ENCODE results near the gene INAFM1.
A peak's percentile ranks its signal among the peaks of the same experiment; 100 is the strongest.
"Not testable (repeated sequence)": the region's sequence is repeated elsewhere in the genome, so short reads cannot be mapped to it uniquely, and the experiment has no call there.

The INAFM1 gene

GRCh38 chr19:47240996-47241918, 33.4 kb upstream of the INAFM1 start:
- DNase-seq, result peak; percentile 37 to 77 (median 62)

- DNase-seq, result no peak
Measured at GRCh38 chr19:47241919-47242577, 32.6 kb upstream of the INAFM1 start.

GRCh38 chr19:47243364-47243775, 31.3 kb upstream of the INAFM1 start:
- DNase-seq, result no peak

- DNase-seq, result peak; percentile 97 to 99 (median 98)
Measured at GRCh38 chr19:47243776-47244547, 30.7 kb upstream of the INAFM1 start.

GRCh38 chr19:47247308-47247990, 27.2 kb upstream of the INAFM1 start:
- DNase-seq, result peak; percentile 80 to 92 (median 90)

- not testable (repeated sequence) for DNase-seq
Measured at GRCh38 chr19:47253016-47253415, 21.7 kb upstream of the INAFM1 start.

GRCh38 chr19:47253467-47253881, 21.2 kb upstream of the INAFM1 start:
- no peak for DNase-seq

- no peak for DNase-seq
Measured at GRCh38 chr19:47253970-47254369, 20.7 kb upstream of the INAFM1 start.

GRCh38 chr19:47255879-47256692, 18.6 kb upstream of the INAFM1 start, which contains the start of gene CCDC9:
Gene CCDC9, plus strand, starts transcription at chr19:47256525. Its CDS starts 1,876 bp downstream, at chr19:47258401.
- peak; percentile 95 to 98 (median 98) for DNase-seq

- peak; percentile 100 for DNase-seq
Measured at GRCh38 chr19:47256693-47257410, 17.8 kb upstream of the INAFM1 start.

- DNase-seq, result no peak
Measured at GRCh38 chr19:47257411-47258169, 17.1 kb upstream of the INAFM1 start.

- DNase-seq, result no peak
Measured at GRCh38 chr19:47258434-47258833, 16.3 kb upstream of the INAFM1 start.

GRCh38 chr19:47258895-47259555, 15.7 kb upstream of the INAFM1 start:
- DNase-seq, result no peak

GRCh38 chr19:47260476-47260875, 14.2 kb upstream of the INAFM1 start:
- no peak for DNase-seq

GRCh38 chr19:47261946-47262793, 12.5 kb upstream of the INAFM1 start:
- DNase-seq, result peak in 2 of 4 experiments; percentile 38 to 46

GRCh38 chr19:47264629-47265028, 10.1 kb upstream of the INAFM1 start:
- no peak for DNase-seq

- DNase-seq, result no peak
Measured at GRCh38 chr19:47266401-47266941, 8.2 kb upstream of the INAFM1 start.

GRCh38 chr19:47267350-47267759, 7.3 kb upstream of the INAFM1 start:
- DNase-seq, result no peak
